Measurements from ENCODE around the gene SLCO4A1.

SLCO4A1 gene

GRCh38 chr20:62637521-62638054, 4.7 kb upstream of the SLCO4A1 start:
- DNase-seq (ENCODE audit: low read depth in 2 of 2), result no peak

- no peak for DNase-seq (ENCODE audit: low read depth in 2 of 2)
These were observed 4.2 kb upstream of the SLCO4A1 start for GRCh38 chr20:62638055-62638570.

- no peak for DNase-seq (ENCODE audit: low read depth in 2 of 2)
These were observed 3.5 kb upstream of the SLCO4A1 start for GRCh38 chr20:62638679-62639406.

GRCh38 chr20:62639765-62640164, 2.5 kb upstream of the SLCO4A1 start:
- no peak for DNase-seq (ENCODE audit: low read depth in 2 of 2)

GRCh38 chr20:62640870-62641269, 1.4 kb upstream of the SLCO4A1 start:
- DNase-seq (ENCODE audit: low read depth in 2 of 2), result no peak

DNA sequence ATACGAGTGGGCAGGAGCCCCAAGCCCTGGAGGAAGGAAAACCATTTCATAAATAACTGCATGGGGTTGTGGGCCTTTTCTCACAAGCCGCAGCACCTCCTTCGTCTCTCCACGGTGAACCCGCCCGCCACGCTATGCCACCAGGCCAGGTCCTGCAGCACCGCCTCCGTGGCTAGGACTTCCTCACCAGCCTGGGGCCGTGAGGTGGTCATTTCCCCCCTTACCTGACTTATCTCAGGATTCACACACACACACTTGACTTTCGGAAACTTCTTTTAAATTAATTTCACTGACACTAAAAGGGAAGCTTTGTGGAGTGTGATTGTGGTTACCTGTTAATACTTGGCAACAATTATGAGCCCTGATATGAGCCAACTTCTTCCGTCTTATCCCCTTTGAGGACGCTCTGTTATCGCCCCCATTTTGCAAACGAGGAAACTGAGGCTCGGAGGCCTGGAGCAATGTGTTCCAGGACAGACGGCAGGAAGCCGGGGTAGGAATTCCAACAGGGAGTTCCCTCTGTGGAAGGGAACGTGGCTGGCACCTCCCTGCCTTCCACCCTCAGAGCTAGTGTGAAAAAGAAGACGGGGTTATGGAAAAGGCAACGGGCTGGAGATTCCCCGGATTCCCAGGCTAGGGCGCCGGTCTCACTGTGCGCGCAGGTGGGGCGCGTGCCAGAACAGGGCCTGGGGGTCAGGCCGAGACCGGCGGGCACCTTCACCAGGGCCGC, 817 bp upstream of the SLCO4A1 start:
- no peak for DNase-seq (ENCODE audit: low read depth in 2 of 2)

DNA sequence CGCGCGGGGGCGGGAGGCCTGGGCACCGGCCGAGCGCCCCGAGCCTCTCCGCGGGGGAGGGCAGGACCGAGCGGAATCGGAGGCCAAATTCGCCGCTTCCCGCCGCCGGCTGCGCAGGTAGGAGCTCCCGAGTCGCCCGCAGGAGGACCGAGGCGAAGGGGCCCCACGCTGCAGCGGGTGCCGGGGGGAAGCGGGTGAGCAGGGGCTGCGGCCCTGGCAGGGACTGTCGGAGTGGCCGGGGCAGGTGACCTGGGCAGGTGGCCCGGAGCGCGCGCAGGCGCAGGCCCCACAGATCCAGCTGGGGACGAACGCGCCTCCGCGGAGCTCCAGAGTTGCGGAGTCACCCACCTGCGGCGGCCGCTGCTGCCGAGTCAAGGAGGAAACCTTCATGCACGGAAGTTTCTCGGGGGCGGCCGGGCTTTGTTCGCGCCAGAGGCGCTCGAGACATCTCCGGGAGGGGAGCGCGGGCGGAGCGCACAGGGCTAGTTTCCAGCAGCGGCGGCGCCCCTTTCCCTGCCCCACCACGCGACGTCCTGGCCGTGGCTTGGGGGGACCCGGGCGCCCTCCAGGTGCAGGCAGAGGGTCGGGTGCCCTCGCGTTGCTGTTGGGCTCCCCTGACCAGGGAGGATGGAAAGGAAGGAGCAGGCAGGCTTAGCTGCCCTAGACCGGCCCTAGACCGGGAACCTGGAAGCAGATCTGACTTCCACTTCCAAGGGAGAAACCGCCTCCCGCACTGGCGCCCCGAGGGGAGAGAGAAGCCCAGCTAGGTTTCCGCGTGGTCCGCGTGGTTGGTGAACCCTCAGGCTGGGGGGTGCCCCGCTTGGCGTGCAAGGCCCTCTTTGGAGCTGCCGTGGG, 590 bp downstream of the SLCO4A1 start:
- peak; percentile 49 to 50 for DNase-seq (ENCODE audit: low read depth in 2 of 2)

GRCh38 chr20:62643521-62644043, 1.3 kb downstream of the SLCO4A1 start:
- no peak for DNase-seq (ENCODE audit: low read depth in 2 of 2)

DNA sequence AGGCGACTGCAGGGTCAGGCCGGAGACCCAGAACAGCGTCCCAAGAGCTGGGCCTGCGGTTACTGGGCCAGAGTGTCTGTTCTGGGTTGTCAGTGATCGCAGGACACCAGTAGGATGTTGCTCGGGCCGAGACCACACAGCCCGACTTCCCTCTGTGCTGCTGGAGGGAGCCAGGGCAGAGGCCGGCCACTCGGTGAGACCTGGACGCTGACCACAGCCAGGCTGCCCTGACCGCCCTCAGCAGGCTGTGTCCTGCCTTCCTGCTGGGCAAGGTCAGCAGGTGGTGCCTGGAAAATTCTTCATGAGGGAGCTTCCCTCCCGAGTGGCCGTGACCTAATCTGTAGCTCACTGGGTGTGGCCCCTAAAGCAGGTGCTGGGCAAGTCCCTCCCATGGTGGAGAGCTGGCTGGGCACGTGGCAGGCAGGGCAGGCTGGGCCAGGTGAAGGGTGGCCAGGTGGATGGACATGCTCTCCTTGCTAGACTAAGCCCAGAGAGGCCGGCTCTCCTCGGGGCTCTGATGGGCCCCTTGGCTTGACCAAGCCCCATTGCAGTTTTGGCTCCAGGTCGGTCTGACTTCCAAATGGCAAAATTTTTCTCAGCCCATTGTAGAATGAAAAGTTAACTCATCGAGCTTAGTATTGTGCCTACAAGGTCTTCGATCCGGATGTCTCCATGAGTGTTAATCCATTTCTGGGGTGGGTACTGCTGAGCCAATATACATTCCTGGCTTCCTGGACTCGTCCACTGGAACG, 1.9 kb downstream of the SLCO4A1 start:
- no peak for DNase-seq (ENCODE audit: low read depth in 2 of 2)

DNA sequence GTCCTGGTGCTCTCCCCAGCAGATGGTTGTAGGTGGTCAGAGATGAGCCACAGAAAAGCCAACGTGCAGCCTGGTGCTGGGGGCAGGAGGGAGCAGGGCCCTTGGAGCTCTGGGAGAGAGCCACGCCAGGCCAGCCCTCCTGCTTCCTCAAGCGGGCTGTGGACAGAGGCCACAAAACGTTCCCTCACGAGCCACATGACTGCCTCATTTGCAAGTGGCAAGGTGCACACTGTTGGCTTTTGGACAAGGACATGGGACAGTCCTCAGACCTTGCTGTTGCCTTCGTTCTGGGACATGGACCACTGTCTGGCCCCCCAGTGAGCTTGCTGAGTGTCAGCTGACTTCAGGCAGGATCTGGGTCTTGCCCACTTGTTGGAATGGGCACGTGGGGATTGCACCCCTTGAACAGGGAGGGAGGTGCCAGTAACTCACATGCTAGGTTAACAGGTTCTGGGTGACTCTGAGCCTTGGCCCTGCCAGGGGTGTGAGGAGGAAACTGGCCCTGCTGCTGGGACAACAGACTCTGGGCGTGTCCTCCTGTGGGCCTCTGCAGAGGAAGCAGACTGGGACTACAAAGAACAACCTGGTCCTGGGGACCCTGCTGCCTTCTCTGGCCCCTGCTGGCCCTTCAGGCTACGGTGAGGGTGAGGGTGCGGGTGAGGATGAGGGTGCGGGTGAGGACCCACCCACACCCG, 2.6 kb downstream of the SLCO4A1 start:
- no peak for DNase-seq (ENCODE audit: low read depth in 2 of 2)

DNA sequence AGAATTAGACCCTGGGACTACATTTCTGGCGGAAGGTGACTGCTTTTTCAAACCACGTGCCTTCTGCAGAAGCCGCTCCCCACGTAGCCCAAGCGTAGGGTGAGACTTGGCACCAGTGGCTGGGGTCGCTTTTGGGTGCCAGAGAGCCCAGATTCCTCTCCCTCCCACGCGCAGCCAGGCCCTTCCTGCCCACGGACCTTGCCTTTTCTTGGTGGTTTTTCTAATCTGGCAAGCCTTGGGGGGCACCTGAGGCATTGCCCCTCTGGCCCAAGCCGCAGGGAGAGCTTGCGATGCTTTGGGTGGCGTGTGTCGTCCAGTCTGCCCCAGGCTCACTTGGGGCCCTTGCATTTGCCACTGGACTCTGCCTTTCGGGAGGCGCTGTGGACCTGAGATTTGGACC, 3.3 kb downstream of the SLCO4A1 start:
- no peak for DNase-seq (ENCODE audit: low read depth in 2 of 2)

DNA sequence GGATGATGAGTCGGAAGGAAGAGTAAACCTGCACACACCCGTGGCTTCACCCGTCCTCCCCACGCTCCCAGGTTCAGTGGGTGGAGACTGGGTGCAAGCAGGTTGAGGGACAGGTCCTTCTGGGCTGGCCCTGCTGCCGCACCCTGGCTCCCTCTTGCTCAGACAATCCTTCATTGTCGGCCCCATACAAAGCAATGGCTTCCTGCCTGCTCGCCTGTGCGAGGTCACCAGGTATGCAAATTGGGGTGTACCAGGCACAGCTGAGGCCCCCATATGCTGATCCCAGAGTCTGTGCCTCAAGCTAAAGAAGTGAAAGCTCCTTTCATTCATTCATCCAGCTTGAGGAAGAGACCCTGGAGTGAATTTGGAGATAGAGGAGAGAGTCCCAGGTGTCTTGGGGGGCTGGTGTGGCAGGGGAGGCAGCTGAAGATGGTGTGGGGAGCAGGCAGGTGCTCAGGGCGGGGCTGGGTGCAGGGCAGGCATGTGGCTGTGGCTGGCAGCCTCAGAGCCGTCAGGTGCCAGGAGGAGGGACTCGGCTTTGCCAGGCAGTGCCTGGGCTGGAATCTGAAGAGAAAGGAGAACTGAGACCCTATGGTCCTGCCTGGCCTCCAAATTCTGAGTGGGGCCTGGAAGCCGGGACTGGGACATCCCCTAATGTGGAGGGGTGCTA, 4.7 kb downstream of the SLCO4A1 start:
- no peak for DNase-seq (ENCODE audit: low read depth in 2 of 2)

- DNase-seq (ENCODE audit: low read depth in 2 of 2), result no peak
These were observed 5.4 kb downstream of the SLCO4A1 start for GRCh38 chr20:62647521-62648317.

GRCh38 chr20:62648318-62648995, 6.2 kb downstream of the SLCO4A1 start:
- DNase-seq (ENCODE audit: low read depth in 2 of 2), result no peak

GRCh38 chr20:62649140-62649539, 6.8 kb downstream of the SLCO4A1 start:
- DNase-seq (ENCODE audit: low read depth in 2 of 2), result no peak

GRCh38 chr20:62650551-62651284, 8.4 kb downstream of the SLCO4A1 start:
- DNase-seq (ENCODE audit: low read depth in 2 of 2), result no peak

DNA sequence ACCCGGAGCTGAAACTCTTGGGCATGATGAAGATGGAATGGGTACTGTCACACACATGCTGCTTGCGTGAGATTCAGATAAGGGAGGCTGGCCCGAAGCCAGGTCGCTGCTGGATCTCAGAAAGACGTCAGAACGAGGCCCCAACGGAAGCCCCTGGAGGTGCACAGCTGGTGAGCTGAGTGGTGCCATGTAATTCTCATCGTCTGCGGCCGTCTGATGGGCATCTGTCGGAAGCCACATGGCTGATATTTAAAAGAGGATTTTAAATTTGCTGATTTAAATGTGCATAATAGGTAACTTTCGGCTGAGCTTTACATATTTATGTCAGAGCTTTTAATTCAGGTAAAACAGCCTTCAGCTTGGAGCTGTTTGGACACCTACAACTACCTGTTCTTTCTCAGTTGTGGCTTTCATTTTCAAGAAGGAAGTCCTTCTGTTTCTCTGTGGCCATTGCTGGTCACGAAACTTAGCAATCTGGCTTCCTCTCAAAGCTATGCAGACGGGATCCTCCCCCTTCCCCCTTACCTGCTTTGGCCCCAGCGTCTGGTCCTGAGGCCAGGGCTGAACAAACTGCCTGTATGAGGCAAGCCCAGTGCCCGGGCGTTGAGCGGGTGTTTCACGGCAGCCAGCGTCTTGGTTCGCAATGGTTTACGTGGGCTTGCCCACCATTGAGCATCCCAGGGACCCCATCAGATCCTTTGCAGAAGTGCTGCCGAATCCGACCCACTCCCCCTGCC, 9.2 kb downstream of the SLCO4A1 start:
- peak; percentile 44 to 59 for DNase-seq (ENCODE audit: low read depth in 2 of 2)

Data from stimulated activated CD8-positive, alpha-beta memory T cell treated with anti-CD3 and anti-CD28 coated beads, Interleukin-15, amount 100 ng/mL, for 4 hours (primary cell).